ENCODE data around the gene SPOCK2.

Gene SPOCK2

GRCh38 chr10:72072046-72072445 is 16.3 kb downstream of the SPOCK2 start:
- TF ChIP-seq POLR2AphosphoS5 (IDR thresholded peaks at IDR 0.05; ENCODE audit: low read depth, low read length) (no peak), FOXP2 (optimal IDR thresholded peaks at IDR 0.05; ENCODE audit: borderline replicate concordance, extremely low read depth, extremely low read length, insufficient read depth) (no peak), SIN3A (IDR thresholded peaks at IDR 0.05; ENCODE audit: borderline replicate concordance, insufficient read depth, low read length) (no peak), TAF1 (IDR thresholded peaks at IDR 0.05; ENCODE audit: borderline replicate concordance, insufficient read depth, low read length) (no peak), REST (IDR thresholded peaks at IDR 0.05; ENCODE audit: insufficient read depth in 1 of 2, low read depth in 2 of 2, low read length in 2 of 2) (no peak)

GRCh38 chr10:72069751-72070526 is 18.4 kb downstream of the SPOCK2 start:
- TF ChIP-seq REST (IDR thresholded peaks at IDR 0.05; ENCODE audit: insufficient read depth in 1 of 2, low read depth in 2 of 2, low read length in 2 of 2): no peak
- no peak for TF ChIP-seq POLR2AphosphoS5 (IDR thresholded peaks at IDR 0.05; ENCODE audit: low read depth, low read length)
- no peak for TF ChIP-seq SIN3A (IDR thresholded peaks at IDR 0.05; ENCODE audit: borderline replicate concordance, insufficient read depth, low read length)
- TF ChIP-seq TAF1 (IDR thresholded peaks at IDR 0.05; ENCODE audit: borderline replicate concordance, insufficient read depth, low read length): no peak
- no peak for TF ChIP-seq FOXP2 (optimal IDR thresholded peaks at IDR 0.05; ENCODE audit: borderline replicate concordance, extremely low read depth, extremely low read length, insufficient read depth)

GRCh38 chr10:72068901-72069446 is 19.4 kb downstream of the SPOCK2 start:
- no peak for TF ChIP-seq POLR2AphosphoS5 (IDR thresholded peaks at IDR 0.05; ENCODE audit: low read depth, low read length)
- no peak for TF ChIP-seq REST (IDR thresholded peaks at IDR 0.05; ENCODE audit: insufficient read depth in 1 of 2, low read depth in 2 of 2, low read length in 2 of 2)
- TF ChIP-seq SIN3A (IDR thresholded peaks at IDR 0.05; ENCODE audit: borderline replicate concordance, insufficient read depth, low read length): no peak
- TF ChIP-seq TAF1 (IDR thresholded peaks at IDR 0.05; ENCODE audit: borderline replicate concordance, insufficient read depth, low read length): no peak
- no peak for TF ChIP-seq FOXP2 (optimal IDR thresholded peaks at IDR 0.05; ENCODE audit: borderline replicate concordance, extremely low read depth, extremely low read length, insufficient read depth)

GRCh38 chr10:72068126-72068765 is 20.1 kb downstream of the SPOCK2 start:
- TF ChIP-seq POLR2AphosphoS5 (IDR thresholded peaks at IDR 0.05; ENCODE audit: low read depth, low read length) (no peak), REST (IDR thresholded peaks at IDR 0.05; ENCODE audit: insufficient read depth in 1 of 2, low read depth in 2 of 2, low read length in 2 of 2) (no peak), FOXP2 (optimal IDR thresholded peaks at IDR 0.05; ENCODE audit: borderline replicate concordance, extremely low read depth, extremely low read length, insufficient read depth) (no peak), SIN3A (IDR thresholded peaks at IDR 0.05; ENCODE audit: borderline replicate concordance, insufficient read depth, low read length) (no peak), TAF1 (IDR thresholded peaks at IDR 0.05; ENCODE audit: borderline replicate concordance, insufficient read depth, low read length) (no peak)

Data from PFSK-1 (cell line).